ENCODE results near the gene RPS6KA5. TPM values are rescaled to one million over a fixed set of nuclear protein-coding genes. Genes with fewer than 3 reads are reported as not detected.
"Not testable (repeated sequence)": the region's sequence is repeated elsewhere in the genome, so short reads cannot be mapped to it uniquely, and the experiment has no call there.

The RPS6KA5 gene
- total RNA-seq, 1 donor from 2014 or later = 8.0 TPM

GRCh38 chr14:90828642-90829487 is 231.6 kb downstream of the RPS6KA5 start:
- peak; percentile 50 for ATAC-seq

GRCh38 chr14:90827919-90828610 is 232.4 kb downstream of the RPS6KA5 start:
- DNase-seq (peak; percentile 96), ATAC-seq (peak; percentile 99)
- no peaks in the 10 kb centered on the region for H3K36me3 ChIP-seq
- H3K27me3 ChIP-seq = no peaks in the 10 kb centered on the region
- peak overlapping the region; percentile 82 for H3K27ac ChIP-seq
- TF ChIP-seq CTCF (IDR thresholded peaks at IDR 0.05) = no peak
- peak overlapping the region; percentile 52 for H3K4me3 ChIP-seq
- peaks cover 4% of the 10 kb centered on the region for H3K9me3 ChIP-seq
- intact Hi-C loops (cut with DNase I) = no loop called here
- H3K4me1 ChIP-seq = peaks cover 13% of the 10 kb centered on the region

More at GRCh38 chr14:90828642-90829487, 231.6 kb downstream of the RPS6KA5 start:
- no peak for TF ChIP-seq CTCF (IDR thresholded peaks at IDR 0.05)
- H3K4me1 ChIP-seq = peaks cover 13% of the 10 kb centered on the region
- peak; percentile 31 for DNase-seq
- H3K27me3 ChIP-seq = no peaks in the 10 kb centered on the region
- peak overlapping the region; percentile 52 for H3K4me3 ChIP-seq
- no peaks in the 10 kb centered on the region for H3K36me3 ChIP-seq
- no peaks in the 10 kb centered on the region for H3K9me3 ChIP-seq
- peak overlapping the region; percentile 82 for H3K27ac ChIP-seq
- intact Hi-C loops (cut with DNase I) = no loop called here

- DNase-seq; H3K36me3 ChIP-seq; H3K4me3 ChIP-seq; H3K27me3 ChIP-seq; H3K4me1 ChIP-seq; intact Hi-C loops (cut with DNase I); ATAC-seq; H3K27ac ChIP-seq; H3K9me3 ChIP-seq: not testable (repeated sequence)
Measured at GRCh38 chr14:90823542-90823941, 236.9 kb downstream of the RPS6KA5 start.

- DNase-seq = no peak
- Histone ChIP-seq H3K4me3 (no peak overlapping the region), H3K36me3 (no peaks in the 10 kb centered on the region), H3K4me1 (no peaks in the 10 kb centered on the region), H3K9me3 (peaks cover 4% of the 10 kb centered on the region), H3K27ac (no peak overlapping the region), H3K27me3 (no peaks in the 10 kb centered on the region)
- intact Hi-C loops (cut with DNase I) = no loop called here
- TF ChIP-seq CTCF (IDR thresholded peaks at IDR 0.05) = no peak
- no peak for ATAC-seq
Measured at GRCh38 chr14:90820958-90821357, 239.5 kb downstream of the RPS6KA5 start.

- Histone ChIP-seq H3K27ac (no peak overlapping the region), H3K27me3 (no peaks in the 10 kb centered on the region), H3K4me3 (no peak overlapping the region), H3K36me3 (no peaks in the 10 kb centered on the region), H3K9me3 (peaks cover 4% of the 10 kb centered on the region), H3K4me1 (peaks cover under 1% of the 10 kb centered on the region)
- DNase-seq (no peak), ATAC-seq (no peak)
- intact Hi-C loops (cut with DNase I) = no loop called here
- no peak for TF ChIP-seq CTCF (IDR thresholded peaks at IDR 0.05)
Measured at GRCh38 chr14:90819734-90820393, 240.6 kb downstream of the RPS6KA5 start.
